ENCODE measurements around the gene PTPRM.
"Not testable (repeated sequence)": the region's sequence is repeated elsewhere in the genome, so short reads cannot be mapped to it uniquely, and the experiment has no call there.

PTPRM gene

DNA sequence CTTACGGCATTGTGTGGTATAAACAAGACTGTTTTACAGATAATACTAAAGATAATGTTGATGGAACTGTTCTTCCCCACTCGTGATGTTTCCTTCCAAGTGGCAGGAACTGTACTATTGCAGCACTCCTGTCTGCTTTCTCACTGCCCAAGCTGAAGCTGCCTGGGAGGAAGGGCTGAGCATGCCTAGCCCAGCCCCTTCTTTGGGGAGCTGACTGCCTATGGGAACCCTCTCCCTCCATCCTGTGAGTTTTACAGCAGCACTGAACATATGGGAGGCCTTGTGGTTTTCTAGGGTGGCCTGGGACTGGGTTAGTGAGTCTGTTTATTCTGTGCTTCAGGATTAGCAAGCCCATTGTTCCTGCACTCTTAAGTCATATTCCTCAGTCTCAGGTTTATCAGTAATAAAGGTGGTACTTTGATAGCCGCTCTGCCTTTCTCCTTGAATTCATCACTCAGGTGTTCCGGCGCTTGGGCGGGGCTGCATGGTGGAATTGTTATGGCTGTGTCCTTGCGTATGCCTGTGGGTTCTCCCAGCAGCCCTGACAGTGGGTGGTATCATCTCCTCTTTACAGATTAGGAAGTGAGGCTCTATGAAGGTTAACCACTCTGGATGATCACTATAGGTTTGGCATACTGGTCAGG lies 379.7 kb downstream of the PTPRM start:
- DNase-seq (ENCODE audit: low read depth) = peak; percentile 85
- peak overlapping the region; percentile 45 for H3K4me3 ChIP-seq (ENCODE audit: low read depth, low read length)

- DNase-seq (ENCODE audit: low read depth) = peak; percentile 23
Measured at GRCh38 chr18:7950380-7951136, 383.4 kb downstream of the PTPRM start.

DNA sequence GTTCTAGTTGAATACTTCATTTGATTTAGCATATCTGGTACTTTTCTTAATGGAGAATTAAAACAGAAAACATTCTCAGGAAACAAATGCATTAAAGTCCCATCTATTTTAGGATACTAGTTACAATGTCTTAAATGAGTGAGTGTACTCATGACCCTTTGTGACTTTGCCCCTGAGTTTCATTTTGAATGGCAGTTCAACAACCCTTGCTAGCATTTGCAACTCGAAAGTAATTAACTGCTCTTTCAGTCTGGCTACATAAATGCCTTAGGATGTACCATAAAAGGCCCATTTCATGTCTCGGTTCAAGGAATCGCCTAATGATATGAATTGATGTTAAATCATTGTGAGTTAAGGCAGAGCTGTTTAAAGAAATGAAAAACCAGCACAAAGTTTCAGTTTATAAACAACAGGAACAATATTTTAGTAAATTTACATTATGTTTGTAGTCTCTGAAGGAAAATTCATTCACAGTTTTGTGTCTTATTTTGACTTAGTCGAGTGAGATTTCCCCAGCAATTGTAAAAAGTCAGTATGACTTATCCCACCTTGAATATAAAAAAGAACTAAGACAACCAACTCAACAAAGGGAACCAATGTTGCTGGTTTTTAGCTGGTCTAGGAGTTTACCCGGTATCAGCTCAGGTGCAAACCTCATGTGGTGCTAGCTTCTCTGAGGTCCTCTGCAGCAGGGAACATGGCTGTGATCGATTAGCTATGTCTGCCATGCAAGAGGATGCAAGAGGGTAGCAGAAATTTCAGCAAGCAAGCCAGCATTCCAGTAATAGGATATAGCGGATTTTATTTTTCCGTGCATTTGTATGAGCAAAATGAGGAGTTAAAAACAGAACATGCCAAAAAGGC lies 386.2 kb downstream of the PTPRM start:
- no peak overlapping the region for H3K4me3 ChIP-seq (ENCODE audit: low read depth, low read length)
- no peak for DNase-seq (ENCODE audit: low read depth)

More at GRCh38 chr18:7950380-7951136, 383.4 kb downstream of the PTPRM start:
- H3K4me3 ChIP-seq (ENCODE audit: low read depth, low read length) = no peak overlapping the region

- no peak overlapping the region for H3K4me3 ChIP-seq (ENCODE audit: low read depth, low read length)
- no peak for DNase-seq (ENCODE audit: low read depth)
Measured at GRCh38 chr18:7954238-7954637, 387.1 kb downstream of the PTPRM start.

DNA sequence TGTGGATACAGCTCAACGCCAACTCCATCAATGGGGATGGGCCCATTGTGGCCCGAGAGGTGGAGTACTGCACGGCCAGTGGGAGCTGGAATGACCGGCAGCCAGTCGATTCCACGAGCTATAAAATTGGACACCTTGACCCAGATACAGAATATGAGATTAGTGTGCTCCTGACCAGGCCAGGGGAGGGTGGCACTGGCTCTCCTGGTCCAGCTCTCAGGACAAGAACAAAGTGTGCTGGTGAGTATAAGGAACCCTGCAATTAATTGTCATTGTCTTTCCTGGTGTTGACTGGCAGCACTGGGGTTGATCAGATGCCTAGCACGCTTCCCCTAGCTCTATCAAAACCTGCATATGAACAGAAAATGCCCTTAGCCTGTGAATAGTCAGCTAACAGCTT lies 388.1 kb downstream of the PTPRM start:
- DNase-seq (ENCODE audit: low read depth) = no peak
- H3K4me3 ChIP-seq (ENCODE audit: low read depth, low read length) = no peak overlapping the region

DNA sequence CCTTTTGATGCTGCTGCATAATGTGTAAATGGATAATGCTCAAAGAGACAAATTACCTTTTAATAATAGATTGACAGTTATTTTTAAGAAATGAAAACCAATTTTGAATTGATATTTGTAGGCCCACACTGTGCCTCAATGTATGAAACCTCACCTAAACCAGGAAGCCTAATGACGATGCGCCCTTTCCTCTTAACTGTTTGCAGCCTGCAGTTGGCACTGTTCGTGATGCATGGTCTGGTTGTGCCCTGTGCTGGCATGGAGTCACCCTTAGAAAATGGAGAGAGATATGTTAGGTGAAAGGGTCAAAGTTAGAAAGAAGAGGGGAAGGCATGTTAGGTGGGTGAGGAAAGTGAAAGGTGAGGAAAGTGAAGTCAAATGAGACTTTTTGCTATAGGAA lies 390.2 kb downstream of the PTPRM start:
- no peak overlapping the region for H3K4me3 ChIP-seq (ENCODE audit: low read depth, low read length)
- no peak for DNase-seq (ENCODE audit: low read depth)

DNA sequence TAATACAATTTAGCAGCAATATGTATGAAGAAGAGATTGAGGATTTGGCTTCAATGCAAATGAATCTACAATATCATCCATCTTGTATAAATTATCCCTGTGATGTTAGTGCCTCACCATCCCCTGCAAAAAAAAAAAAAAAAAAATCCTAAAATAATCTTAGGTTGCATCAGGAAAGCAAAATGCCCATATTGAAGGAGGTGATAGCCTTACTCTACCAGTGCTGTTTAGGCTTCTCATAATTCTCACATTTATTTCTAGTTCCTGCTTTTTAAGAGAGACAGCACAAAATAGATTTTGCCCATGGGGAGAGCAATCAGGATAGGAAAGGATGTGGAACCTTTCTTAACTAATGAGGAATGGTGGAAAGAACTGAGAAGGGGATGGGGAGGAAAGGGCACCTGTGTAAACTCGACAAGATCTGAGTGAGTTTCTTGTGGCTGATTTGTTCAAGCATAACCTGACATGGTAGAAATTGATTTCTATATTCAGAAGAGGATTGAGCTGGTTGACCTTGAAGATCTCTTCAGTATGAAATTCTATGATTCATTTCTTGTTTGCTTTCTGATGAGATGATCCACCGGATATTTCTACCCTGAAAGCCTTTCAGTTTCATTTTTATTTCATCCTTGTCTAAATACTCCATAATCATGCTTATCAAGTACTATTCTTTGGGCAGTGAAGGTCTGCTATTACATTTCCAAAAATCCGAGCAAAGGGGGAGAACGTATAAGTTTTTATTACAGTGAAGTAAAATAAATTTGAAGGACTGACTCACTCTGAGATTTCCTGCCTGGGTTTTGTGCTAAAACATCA lies 391.2 kb downstream of the PTPRM start:
- no peak for DNase-seq (ENCODE audit: low read depth)
- H3K4me3 ChIP-seq (ENCODE audit: low read depth, low read length) = no peak overlapping the region

GRCh38 chr18:7958897-7959146 lies 391.7 kb downstream of the PTPRM start:
- DNase-seq (ENCODE audit: low read depth) = no peak
- no peak overlapping the region for H3K4me3 ChIP-seq (ENCODE audit: low read depth, low read length)

DNA sequence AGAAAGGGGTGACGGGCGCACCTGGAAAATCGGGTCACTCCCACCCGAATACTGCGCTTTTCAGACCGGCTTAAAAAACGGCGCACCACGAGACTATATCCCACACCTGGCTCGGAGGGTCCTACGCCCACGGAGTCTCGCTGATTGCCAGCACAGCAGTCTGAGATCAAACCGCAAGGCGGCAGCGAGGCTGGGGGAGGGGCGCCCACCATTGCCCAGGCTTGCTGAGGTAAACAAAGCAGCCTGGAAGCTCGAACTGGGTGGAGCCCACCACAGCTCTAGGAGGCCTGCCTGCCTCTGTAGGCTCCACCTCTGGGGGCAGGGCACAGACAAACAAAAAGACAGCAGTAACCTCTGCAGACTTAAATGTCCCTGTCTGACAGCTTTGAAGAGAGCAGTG lies 399.6 kb downstream of the PTPRM start:
- not testable (repeated sequence) for H3K4me3 ChIP-seq (ENCODE audit: low read depth, low read length); DNase-seq (ENCODE audit: low read depth)

- no peak for DNase-seq (ENCODE audit: low read depth)
- H3K4me3 ChIP-seq (ENCODE audit: low read depth, low read length) = no peak overlapping the region
Measured at GRCh38 chr18:7974200-7974874, 407.2 kb downstream of the PTPRM start.

DNA sequence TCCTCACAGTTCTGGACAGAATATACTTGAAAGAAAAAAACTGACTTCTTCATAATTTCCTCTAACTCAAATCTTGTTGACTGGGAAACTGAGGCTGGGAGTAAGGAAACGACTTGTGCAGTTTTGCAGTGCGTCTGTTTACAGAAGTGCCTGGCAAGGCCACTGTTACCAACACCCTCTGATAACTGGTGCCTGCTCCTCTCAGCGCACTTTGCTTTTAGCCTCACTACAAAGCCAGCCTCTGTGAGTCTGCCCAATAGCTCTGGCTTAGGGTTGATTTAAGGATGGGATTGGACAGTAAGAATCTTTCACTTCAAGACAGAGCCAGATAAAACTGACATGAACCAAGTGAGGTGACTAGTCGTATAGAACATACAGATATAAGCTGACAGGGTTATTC lies 410.8 kb downstream of the PTPRM start:
- DNase-seq (ENCODE audit: low read depth) = no peak
- H3K4me3 ChIP-seq (ENCODE audit: low read depth, low read length) = no peak overlapping the region

DNA sequence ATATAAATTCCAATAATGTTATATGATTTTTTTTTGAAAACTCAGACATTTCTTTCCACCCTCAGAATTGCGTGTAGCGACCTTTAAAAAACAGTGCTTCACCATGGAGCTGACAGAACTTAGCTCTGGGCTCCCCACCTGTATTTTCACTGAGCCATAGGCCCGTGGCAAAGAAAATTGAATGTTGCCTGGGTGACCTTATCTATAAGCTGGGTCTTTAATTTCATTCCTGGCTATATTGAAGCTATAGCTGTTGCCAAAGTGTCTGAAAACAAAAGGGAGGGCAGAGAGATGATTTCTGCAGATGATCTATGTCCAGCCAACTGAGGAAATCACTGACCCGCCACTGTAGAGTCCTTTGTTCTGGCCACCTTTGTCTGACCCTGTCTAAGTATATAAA lies 411.7 kb downstream of the PTPRM start:
- DNase-seq (ENCODE audit: low read depth) = no peak
- H3K4me3 ChIP-seq (ENCODE audit: low read depth, low read length) = no peak overlapping the region

GRCh38 chr18:7979714-7980113 lies 412.6 kb downstream of the PTPRM start:
- H3K4me3 ChIP-seq (ENCODE audit: low read depth, low read length) = no peak overlapping the region

DNA sequence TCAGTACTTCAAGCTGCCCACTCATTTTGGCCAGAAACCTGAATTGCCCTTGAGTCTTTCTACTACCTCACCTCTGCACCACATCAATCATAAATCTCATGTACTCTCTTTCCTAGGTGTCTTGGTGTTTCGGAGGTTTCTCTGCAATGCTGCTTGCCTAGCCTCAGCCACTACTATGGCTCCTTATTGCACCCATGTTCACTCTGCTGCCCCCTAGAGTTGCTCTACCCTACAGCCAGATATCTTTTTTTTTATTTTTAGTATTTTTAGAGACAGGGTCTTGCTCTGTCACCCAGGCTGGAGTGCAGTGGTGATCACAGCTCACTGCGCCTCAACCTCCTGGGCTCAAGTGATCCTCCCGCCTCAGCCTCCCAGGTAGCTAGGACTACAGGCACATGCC lies 413.0 kb downstream of the PTPRM start:
- no peak overlapping the region for H3K4me3 ChIP-seq (ENCODE audit: low read depth, low read length)
- no peak for DNase-seq (ENCODE audit: low read depth)

More at GRCh38 chr18:7979714-7980113, 412.6 kb downstream of the PTPRM start:
- no peak for DNase-seq (ENCODE audit: low read depth)

DNA sequence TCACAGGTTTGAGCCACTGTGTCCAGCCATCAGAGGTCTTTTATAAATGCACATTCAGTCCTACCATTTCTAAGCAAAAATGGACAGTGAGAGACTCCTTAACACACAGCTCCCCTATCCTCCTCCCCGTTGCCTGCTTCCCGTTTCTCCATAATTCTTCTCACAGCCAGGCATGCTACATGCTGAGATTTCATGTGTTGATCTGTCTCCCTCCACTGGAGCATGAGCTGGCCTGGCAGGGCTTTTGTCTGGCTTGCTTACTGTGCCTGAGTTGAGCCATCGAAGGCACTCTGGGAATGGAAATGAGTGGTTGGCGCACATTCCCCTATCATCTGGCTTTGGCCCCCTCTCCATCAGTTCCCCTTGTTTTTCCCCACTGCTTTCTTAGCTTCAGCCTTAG lies 413.5 kb downstream of the PTPRM start:
- no peak overlapping the region for H3K4me3 ChIP-seq (ENCODE audit: low read depth, low read length)

DNA sequence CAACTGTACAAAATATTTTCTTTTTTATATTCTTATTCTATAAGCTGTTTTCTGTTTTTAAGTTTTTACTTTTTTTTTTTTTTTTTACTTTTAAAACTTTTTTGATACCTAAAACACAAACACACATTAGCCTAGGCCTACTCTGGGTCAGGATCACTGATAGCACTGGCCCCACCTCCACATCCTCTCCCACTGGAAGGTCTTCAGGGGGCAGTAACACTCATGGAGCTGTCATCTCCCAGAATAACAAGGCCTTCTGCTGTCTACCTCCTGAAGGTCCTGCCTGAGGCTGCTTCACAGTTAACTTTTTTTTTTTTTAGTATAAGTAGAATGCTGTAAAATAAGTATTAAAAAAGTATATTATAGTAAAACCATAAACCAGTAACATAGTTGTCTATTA lies 415.1 kb downstream of the PTPRM start:
- no peak for DNase-seq (ENCODE audit: low read depth)
- H3K4me3 ChIP-seq (ENCODE audit: low read depth, low read length) = no peak overlapping the region

More for the DNA sequence above, 413.5 kb downstream of the PTPRM start:
- no peak for DNase-seq (ENCODE audit: low read depth)

GRCh38 chr18:7987284-7987976 lies 420.3 kb downstream of the PTPRM start:
- DNase-seq (ENCODE audit: low read depth) = peak; percentile 62
- no peak overlapping the region for H3K4me3 ChIP-seq (ENCODE audit: low read depth, low read length)

- DNase-seq (ENCODE audit: low read depth) = no peak
- no peak overlapping the region for H3K4me3 ChIP-seq (ENCODE audit: low read depth, low read length)
Measured at GRCh38 chr18:7990670-7991069, 423.6 kb downstream of the PTPRM start.
